Adrenal gland (tissue), 12 donors: ENCODE results near the gene USP34. TPM values are rescaled to one million over a fixed set of nuclear protein-coding genes. Genes with fewer than 3 reads are reported as not detected.

Source experiments
- DNase-seq, 7 donors: peaks; one replicate each; pipeline ENCODE4 v3.0.0-alpha.2; 2019 to 2020
- H3K27ac ChIP-seq, 5 donors: fragments of 200-600 bp; sonication (generic) in 4 of 5; 1 replicate in 3 of 5; 2 replicates in 2 of 5; pipeline versions ENCODE4 v1.5.1 to v1.8.0; 2016 to 2020; ENCODE audit warnings: mild to moderate bottlenecking in 1 of 5
- H3K27me3 ChIP-seq: fragments of 200-600 bp; 2 replicates; pipeline ENCODE4 v1.8.0; 2021
- H3K36me3 ChIP-seq, 2 donors: fragments of 200-600 bp; replicated peaks in 1 of 2; 1 replicate in 1 of 2; 2 replicates in 1 of 2; pipeline versions ENCODE4 v1.5.1 to v1.8.0; 2018 to 2022
- H3K4me1 ChIP-seq, 2 donors: fragments of 200-600 bp; replicated peaks in 1 of 2; 1 replicate in 1 of 2; 2 replicates in 1 of 2; pipeline versions ENCODE4 v1.5.1 to v1.8.0; 2018 to 2021
- H3K4me3 ChIP-seq, 4 donors: fragments of 200-600 bp; sonication (generic) in 3 of 4; one replicate each; pipeline ENCODE4 v1.5.1; 2016 to 2018
- H3K9me3 ChIP-seq, 3 donors: fragments of 200-600 bp; sonication (generic) in 1 of 3; replicated peaks in 1 of 3; 1 replicate in 2 of 3; 2 replicates in 1 of 3; pipeline versions ENCODE4 v1.5.1 to v1.8.0; 2016 to 2021
- POLR2A ChIP-seq, 2 donors: fragments of 450-650 bp; IDR thresholded peaks; one replicate each; pipeline ENCODE4 v1.6.1; 2017; ENCODE audit warnings: antibody characterized with exemption in 2 of 2, mild to moderate bottlenecking in 2 of 2, moderate library complexity in 1 of 2
- WGBS, 4 donors: extraction: QIAGEN DNeasy Blood & Tissue Kit in 2 of 4; methylation state at CpG; one replicate each; pipeline versions ENCODE4 v1.1.5 to v1.1.7; 2013 to 2017; 5-methylcytosine and 5-hydroxymethylcytosine counted together
- intact Hi-C, 2 donors: fragments of 100-400 bp; cut with DNase I; formaldehyde crosslinking; loops; one replicate each; pipeline versions ENCODE4 v1.14.1 to v1.15.0; 2022 to 2023
- polyA plus RNA-seq, 3 donors: library from polyadenylated mRNA; stranded (reverse); fragments of 200-250 nt in 2 of 3; fragments of 350-450 nt in 1 of 3; fragmentation: Illumina TruSeq in 1 of 3; extraction: RNeasy Lipid Tissue Mini Kit (QIAGEN cat#74804) in 1 of 3; gene quantifications; one replicate each; pipeline ENCODE4 v1.2.3, GENCODE V29; 2013 to 2014
- total RNA-seq, 9 donors: library from RNA; depleted of rRNA in 4 of 9; stranded (reverse); fragments of >200 nt in 4 of 9; fragments of 120-200 nt in 1 of 9; fragmentation: NEBNext Ultra II Directional in 1 of 9; extraction: Animal tissue kit (Norgen Biotek cat#: 25700) in 1 of 9; gene quantifications; one replicate each; pipeline versions ENCODE4 v1.1.0 to v1.2.4, GENCODE V29; 2013 to 2023
- TF ChIP-seq, protein P1 (sequence below), 6 experiments: fragments of 450-650 bp in 4 of 6; fragments of 200-600 bp in 2 of 6; sonication (generic) in 1 of 6; IDR thresholded peaks; 1 replicate in 5 of 6; 2 replicates in 1 of 6; pipeline versions ENCODE4 v1.5.1 to v1.8.0; 2016 to 2021; ENCODE audit warnings: antibody characterized with exemption in 6 of 6, mild to moderate bottlenecking in 2 of 6, moderate library complexity in 1 of 6
- donor health status: healthy with polysubstance abuse.
- donor health status: Bipolar disorder and iron deficiency.
- donor health status: DM: yes; HTN: yes; CAD: no.
- donor health status: DM: no; HTN: no; CAD: no.
- donor health status: DM: no; HTN: no; CAD: no.
- donor health status: DM: yes; HTN: yes; CAD: no.

USP34 gene
- total and polyA plus RNA-seq, 12 donors, result 78.1 to 163 (median 99.2) TPM

DNA sequence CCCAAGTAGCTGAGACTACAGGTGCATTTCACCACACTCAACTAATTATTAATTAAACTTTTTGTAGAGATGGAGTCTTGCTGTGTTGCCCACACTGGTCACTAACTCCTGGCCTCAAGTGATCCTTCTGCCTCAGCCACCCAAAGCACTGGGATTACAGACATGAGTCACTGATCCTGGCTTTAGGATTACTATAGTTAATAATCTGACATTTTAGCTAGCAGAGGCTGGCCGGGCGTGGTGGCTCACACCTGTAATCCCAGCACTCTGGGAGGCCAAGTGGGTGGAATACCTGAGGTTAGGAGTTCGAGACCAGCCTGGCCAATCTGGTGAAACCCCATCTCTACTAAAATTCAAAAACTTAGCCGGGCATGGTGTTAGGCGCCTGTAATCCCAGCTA is 39.5 kb downstream of the USP34 start:
- intact Hi-C loops, result no loop called here
- Histone ChIP-seq H3K36me3 (no peaks in the 10 kb centered on the region), H3K27ac (no peak overlapping the region), H3K4me3 (no peak overlapping the region), H3K9me3 (peaks cover 0 to 3% (median 0%) of the 10 kb centered on the region in 3 donors), H3K4me1 (peaks cover 0 to 15% of the 10 kb centered on the region in 2 donors), H3K27me3 (no peaks in the 10 kb centered on the region)
- WGBS, 4 donors, result 93 to 97% (median 95%) methylated on average over 3 to 5 of the region's 5 CpGs
- TF ChIP-seq POLR2A (IDR thresholded peaks at IDR 0.05), result no peak
- TF ChIP-seq, protein P1, sequence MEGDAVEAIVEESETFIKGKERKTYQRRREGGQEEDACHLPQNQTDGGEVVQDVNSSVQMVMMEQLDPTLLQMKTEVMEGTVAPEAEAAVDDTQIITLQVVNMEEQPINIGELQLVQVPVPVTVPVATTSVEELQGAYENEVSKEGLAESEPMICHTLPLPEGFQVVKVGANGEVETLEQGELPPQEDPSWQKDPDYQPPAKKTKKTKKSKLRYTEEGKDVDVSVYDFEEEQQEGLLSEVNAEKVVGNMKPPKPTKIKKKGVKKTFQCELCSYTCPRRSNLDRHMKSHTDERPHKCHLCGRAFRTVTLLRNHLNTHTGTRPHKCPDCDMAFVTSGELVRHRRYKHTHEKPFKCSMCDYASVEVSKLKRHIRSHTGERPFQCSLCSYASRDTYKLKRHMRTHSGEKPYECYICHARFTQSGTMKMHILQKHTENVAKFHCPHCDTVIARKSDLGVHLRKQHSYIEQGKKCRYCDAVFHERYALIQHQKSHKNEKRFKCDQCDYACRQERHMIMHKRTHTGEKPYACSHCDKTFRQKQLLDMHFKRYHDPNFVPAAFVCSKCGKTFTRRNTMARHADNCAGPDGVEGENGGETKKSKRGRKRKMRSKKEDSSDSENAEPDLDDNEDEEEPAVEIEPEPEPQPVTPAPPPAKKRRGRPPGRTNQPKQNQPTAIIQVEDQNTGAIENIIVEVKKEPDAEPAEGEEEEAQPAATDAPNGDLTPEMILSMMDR (IDR thresholded peaks at IDR 0.05), result no peak
- DNase-seq, result no peak

DNA sequence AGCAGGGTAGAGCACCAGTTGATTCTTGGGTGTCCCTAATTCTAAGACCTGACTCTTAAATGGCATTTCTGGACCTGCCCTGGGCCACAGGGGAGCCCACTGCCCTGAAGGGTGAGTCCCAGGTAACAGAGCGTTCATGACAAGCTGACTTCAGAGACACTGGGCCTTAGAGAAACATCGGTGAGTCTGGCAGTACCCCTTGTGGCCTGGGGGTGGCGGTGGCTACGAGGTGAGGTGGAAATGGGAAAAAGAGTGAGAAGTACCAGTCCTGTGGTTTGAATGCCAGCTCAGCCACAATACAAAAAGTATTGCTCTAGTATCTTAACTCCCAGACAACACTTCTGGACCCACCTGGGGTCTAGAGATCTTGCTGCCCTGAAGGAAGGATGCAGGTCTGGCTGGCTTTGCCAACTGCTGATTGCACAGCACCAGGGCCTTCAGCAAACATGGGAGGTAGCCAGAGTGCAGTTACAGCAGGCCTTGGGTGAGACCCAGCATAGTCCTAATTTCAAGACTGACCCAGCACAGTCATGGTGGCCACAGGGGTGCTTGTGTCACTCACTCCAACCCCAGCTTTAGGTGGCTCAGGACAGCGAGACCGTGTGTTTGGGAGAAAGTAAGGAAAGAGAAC is 44.5 kb downstream of the USP34 start:
- intact Hi-C loops, result no loop called here
- 71 to 84% (median 80%) methylated on average over 6 of the region's 6 CpGs for WGBS, 4 donors
- Histone ChIP-seq H3K4me1 (peaks cover 0 to 16% of the 10 kb centered on the region in 2 donors), H3K27me3 (no peaks in the 10 kb centered on the region), H3K9me3 (no peaks in the 10 kb centered on the region), H3K27ac (no peak overlapping the region), H3K4me3 (no peak overlapping the region), H3K36me3 (no peaks in the 10 kb centered on the region)
- no peak for TF ChIP-seq POLR2A (IDR thresholded peaks at IDR 0.05)
- TF ChIP-seq, protein P1 (IDR thresholded peaks at IDR 0.05), result peak in 5 of 6 experiments; percentile 26 to 51 (median 35)
- peak in 1 of 7 donors; percentile 34 for DNase-seq

DNA sequence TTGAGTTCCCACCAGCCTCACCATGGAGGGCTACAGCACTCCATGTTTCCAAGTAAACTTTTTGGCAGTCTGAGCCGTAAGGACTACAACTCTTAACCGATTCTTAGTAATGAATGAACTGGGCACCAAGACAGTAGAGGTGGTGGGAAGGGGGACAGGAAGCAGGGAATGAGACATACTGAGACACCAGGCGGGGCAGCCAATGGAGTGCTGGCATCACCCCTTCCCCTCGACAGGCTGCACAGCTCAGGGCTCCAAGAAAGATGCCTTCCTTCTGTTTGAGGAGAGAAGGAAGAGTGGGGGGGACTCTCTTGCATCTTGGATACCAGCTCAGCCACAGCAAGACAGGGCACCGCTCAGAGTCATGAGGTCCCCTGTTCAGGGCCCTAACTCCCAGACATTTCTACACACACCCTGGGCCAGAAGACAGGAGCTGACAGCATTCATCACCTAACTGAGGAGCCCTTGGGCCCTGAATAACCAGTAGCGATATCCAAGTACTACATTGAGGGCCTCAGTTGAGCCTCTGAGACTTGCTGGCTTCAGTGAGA is 45.2 kb downstream of the USP34 start:
- H3K27ac ChIP-seq, result no peak overlapping the region

DNA sequence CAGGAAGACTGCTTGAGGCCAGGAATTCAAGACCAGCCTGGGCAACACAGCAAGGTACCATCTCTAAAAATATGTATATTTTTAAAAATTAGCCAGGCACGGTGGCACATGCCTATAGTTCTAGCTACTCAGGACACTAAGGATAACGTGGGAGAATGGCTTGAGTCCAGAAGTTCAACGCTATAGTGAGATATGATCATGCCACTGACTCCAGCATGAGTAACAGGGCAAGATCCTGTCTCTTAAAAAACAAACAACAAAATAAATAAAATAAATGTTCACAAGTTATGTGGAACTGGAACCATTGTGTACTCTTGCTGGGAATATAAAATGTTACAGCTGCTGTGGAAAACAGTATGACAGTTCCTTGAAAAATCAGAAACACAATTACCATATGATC is 47.2 kb downstream of the USP34 start:
- WGBS, 4 donors, result 35 to 57% (median 38%) methylated on average over 3 of the region's 3 CpGs
- Histone ChIP-seq H3K36me3 (no peaks in the 10 kb centered on the region), H3K4me3 (no peak overlapping the region), H3K4me1 (peaks cover 0 to 33% of the 10 kb centered on the region in 2 donors), H3K27me3 (no peaks in the 10 kb centered on the region), H3K27ac (no peak overlapping the region), H3K9me3 (no peaks in the 10 kb centered on the region)
- no peak for DNase-seq
- intact Hi-C loops, result no loop called here
- TF ChIP-seq, protein P1 (IDR thresholded peaks at IDR 0.05), result no peak
- no peak for TF ChIP-seq POLR2A (IDR thresholded peaks at IDR 0.05)

More for the DNA sequence above, 45.2 kb downstream of the USP34 start:
- DNase-seq, result no peak
- Histone ChIP-seq H3K9me3 (no peaks in the 10 kb centered on the region), H3K4me3 (no peak overlapping the region), H3K4me1 (peaks cover 0 to 23% of the 10 kb centered on the region in 2 donors), H3K27me3 (no peaks in the 10 kb centered on the region), H3K36me3 (no peaks in the 10 kb centered on the region)
- no peak for TF ChIP-seq POLR2A (IDR thresholded peaks at IDR 0.05)
- TF ChIP-seq, protein P1 (IDR thresholded peaks at IDR 0.05), result no peak
- intact Hi-C loops, result no loop called here
- WGBS, 4 donors, result 85 to 90% (median 89%) methylated on average over 5 to 6 of the region's 6 CpGs
